ENCODE results near the gene IL18RAP.

The IL18RAP gene

DNA sequence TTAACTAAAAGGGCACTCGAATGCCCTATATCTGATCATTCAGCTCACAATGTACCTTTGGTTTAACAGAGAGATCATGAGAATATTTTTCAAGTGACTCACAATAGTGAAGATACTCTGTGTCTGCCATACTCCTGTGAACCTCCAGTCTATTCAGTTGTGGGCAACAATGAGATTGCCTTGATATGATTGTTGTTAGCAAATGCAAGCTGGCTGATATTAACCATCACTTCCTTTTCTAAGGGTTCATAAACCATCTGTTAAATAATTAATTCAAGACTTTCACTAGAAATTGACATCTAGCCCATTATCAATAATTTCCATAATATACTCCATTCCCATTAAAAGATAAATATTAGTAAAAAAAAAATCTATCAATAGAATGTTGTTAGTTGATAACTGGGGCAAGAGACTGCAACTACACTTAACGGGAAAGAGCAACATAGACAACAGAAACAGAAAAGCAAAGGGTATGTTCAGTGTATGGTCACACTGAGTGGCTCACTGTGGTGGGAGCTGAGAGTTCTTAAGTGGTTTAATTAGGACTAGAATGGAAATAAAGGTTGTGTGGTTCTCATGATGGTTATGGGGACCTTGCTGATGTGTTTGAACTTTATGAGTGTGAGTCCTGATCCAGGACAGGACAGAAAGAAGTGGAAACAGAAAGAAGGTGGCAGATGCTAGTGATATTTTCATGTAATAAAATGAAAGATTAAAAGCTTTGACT is 11.9 kb downstream of the IL18RAP start:
- H3K4me3 Mint-ChIP-seq = no peak overlapping the region
- peaks cover 30% of the 10 kb centered on the region for H3K36me3 Mint-ChIP-seq (ENCODE audit: low read depth)
- H3K27ac Mint-ChIP-seq = peak overlapping the region; percentile 39
- no peaks in the 10 kb centered on the region for H3K27me3 Mint-ChIP-seq
- H3K9me3 Mint-ChIP-seq = no peaks in the 10 kb centered on the region
- peaks cover 48% of the 10 kb centered on the region for H3K4me1 Mint-ChIP-seq (ENCODE audit: low read depth)
- no peak for DNase-seq

DNA sequence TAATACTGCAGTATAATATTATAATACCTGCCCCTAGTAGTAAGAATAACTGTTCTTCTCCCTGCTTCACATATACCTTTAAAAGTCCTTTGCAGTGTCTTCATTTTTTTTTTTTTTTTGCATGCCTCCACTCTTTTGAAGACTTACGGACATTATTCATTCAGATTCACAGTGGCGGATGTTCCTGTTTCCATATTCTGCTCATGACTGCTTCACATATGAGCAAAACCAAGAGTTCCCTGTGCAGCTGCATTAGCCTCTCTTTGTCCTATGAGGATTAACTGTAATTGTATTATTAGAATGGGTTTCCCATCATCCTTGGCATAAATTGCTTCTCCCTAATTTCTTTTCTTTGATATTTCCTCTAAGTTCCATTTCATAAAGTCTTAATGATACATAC is 12.8 kb downstream of the IL18RAP start:
- peaks cover 26% of the 10 kb centered on the region for H3K36me3 Mint-ChIP-seq (ENCODE audit: low read depth)
- H3K4me1 Mint-ChIP-seq (ENCODE audit: low read depth) = peaks cover 39% of the 10 kb centered on the region
- no peaks in the 10 kb centered on the region for H3K9me3 Mint-ChIP-seq
- DNase-seq = no peak
- H3K27me3 Mint-ChIP-seq = no peaks in the 10 kb centered on the region
- H3K4me3 Mint-ChIP-seq = no peak overlapping the region
- H3K27ac Mint-ChIP-seq = peak overlapping the region; percentile 84

DNA sequence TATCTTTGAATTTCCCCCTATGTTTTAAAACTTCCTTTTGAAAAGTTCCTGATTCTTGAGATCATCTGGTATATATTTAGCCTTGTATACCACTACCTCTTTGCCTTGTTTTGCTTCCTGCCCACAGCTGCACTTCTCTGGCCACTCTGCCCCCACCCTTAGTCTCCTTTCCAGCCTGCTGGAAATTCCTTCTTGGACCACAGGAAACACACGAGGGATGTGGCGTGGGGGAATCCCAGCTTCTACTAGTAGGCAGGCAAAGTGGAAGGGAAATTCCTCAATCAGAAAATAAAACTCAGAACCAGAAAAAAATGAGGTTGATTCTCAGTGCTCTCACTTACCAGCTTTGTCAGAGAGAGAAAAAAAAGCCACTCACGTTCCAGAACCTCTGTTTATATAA is 13.4 kb downstream of the IL18RAP start:
- Mint-ChIP-seq H3K4me3 (peak overlapping the region; percentile 23), H3K9me3 (no peaks in the 10 kb centered on the region), H3K27me3 (no peaks in the 10 kb centered on the region), H3K36me3 (ENCODE audit: low read depth) (peaks cover 23% of the 10 kb centered on the region), H3K27ac (peak overlapping the region; percentile 84), H3K4me1 (ENCODE audit: low read depth) (peaks cover 35% of the 10 kb centered on the region)
- DNase-seq = no peak

DNA sequence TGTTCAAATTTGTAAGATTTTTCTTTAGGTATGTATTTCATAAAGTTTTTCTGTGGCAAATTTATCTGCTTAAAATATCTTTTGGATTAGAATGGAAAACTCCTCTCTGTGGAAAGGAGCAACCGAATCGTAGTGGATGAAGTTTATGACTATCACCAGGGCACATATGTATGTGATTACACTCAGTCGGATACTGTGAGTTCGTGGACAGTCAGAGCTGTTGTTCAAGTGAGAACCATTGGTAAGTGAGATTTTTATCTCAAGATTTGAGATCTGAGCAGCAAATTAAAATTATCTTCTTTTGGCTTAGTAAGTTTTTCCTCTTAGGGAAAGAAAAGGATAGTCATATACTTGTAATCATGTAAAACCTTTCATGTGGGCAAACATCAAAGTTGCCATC is 14.2 kb downstream of the IL18RAP start:
- DNase-seq = no peak
- H3K36me3 Mint-ChIP-seq (ENCODE audit: low read depth) = peaks cover 21% of the 10 kb centered on the region
- H3K4me3 Mint-ChIP-seq = peak overlapping the region; percentile 48
- no peaks in the 10 kb centered on the region for H3K27me3 Mint-ChIP-seq
- H3K4me1 Mint-ChIP-seq (ENCODE audit: low read depth) = peaks cover 31% of the 10 kb centered on the region
- H3K9me3 Mint-ChIP-seq = no peaks in the 10 kb centered on the region
- H3K27ac Mint-ChIP-seq = no peak overlapping the region

DNA sequence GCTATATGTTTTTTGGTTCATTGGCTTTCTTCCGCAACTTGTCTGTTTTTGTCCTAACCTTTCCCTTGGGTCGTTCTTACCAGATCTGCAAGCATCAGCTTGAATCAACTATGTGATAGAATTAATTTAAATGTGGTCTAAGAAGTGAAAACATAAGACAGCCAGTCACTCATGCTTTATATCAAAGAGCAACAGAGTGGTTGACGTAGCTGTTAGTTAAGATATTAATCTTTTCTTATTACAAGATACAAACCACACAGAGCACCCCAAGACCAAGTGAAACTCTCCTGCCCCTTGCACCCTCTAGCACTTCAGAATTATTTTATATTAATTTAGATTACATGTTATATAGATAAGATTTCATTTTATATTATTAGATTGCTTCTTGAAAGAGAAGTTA is 15.2 kb downstream of the IL18RAP start:
- Mint-ChIP-seq H3K4me3 (no peak overlapping the region), H3K4me1 (ENCODE audit: low read depth) (peaks cover 33% of the 10 kb centered on the region), H3K36me3 (ENCODE audit: low read depth) (peaks cover 15% of the 10 kb centered on the region), H3K9me3 (no peaks in the 10 kb centered on the region), H3K27me3 (no peaks in the 10 kb centered on the region), H3K27ac (no peak overlapping the region)
- no peak for DNase-seq

DNA sequence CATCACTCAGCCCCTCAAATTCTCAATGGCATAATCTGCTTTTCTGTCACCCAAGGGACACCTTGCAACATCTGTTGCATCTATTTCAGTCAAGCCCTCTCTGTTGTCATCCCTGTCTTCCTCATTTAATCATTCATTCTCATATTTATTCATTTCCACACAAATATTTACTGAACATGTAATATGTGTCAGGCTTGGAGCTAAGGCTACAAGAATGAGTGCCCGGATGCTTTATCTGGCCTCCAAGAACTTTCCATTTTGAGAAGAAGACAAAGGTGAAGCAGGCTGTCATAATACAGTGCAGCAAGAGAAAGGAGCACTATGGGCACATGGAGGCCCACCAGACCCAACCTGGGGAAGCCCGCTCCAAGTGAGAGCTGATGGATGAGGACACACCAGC is 15.6 kb downstream of the IL18RAP start:
- DNase-seq = no peak
- Mint-ChIP-seq H3K27ac (no peak overlapping the region), H3K27me3 (no peaks in the 10 kb centered on the region), H3K4me1 (ENCODE audit: low read depth) (peaks cover 37% of the 10 kb centered on the region), H3K9me3 (no peaks in the 10 kb centered on the region), H3K4me3 (no peak overlapping the region), H3K36me3 (ENCODE audit: low read depth) (peaks cover 14% of the 10 kb centered on the region)

DNA sequence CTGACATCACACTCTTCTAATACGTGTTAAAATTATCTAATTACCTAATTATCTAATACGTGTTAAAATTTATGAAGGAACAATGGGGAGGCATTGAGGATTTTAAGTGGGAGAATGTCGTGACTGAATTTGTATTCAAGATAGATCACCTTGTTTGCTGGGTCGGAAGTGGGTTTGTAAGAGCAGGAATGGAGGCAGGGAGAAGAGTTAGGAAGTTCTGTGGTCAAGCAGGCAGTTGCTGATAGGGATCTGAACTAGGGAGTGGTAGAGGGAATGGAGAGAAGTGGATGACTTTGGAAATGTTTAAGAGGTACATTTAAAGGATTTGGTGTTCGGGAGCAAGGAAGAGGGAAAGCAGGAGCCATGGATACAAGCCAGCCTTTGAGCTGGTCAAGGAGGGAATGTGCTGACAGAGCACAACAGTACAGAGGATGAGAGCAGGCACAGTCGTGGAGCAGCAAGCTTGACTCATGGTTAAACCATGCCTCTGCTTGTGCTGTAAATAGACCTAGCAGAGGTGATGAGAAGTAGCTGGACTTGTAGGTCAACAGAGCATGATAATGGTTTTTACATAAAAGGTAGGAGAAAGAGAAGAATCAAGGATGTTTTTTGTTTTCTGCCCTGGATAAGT is 16.2 kb downstream of the IL18RAP start:
- Mint-ChIP-seq H3K4me3 (no peak overlapping the region), H3K9me3 (no peaks in the 10 kb centered on the region), H3K27ac (no peak overlapping the region), H3K27me3 (no peaks in the 10 kb centered on the region), H3K36me3 (ENCODE audit: low read depth) (peaks cover 9% of the 10 kb centered on the region), H3K4me1 (ENCODE audit: low read depth) (peaks cover 33% of the 10 kb centered on the region)
- DNase-seq = no peak

DNA sequence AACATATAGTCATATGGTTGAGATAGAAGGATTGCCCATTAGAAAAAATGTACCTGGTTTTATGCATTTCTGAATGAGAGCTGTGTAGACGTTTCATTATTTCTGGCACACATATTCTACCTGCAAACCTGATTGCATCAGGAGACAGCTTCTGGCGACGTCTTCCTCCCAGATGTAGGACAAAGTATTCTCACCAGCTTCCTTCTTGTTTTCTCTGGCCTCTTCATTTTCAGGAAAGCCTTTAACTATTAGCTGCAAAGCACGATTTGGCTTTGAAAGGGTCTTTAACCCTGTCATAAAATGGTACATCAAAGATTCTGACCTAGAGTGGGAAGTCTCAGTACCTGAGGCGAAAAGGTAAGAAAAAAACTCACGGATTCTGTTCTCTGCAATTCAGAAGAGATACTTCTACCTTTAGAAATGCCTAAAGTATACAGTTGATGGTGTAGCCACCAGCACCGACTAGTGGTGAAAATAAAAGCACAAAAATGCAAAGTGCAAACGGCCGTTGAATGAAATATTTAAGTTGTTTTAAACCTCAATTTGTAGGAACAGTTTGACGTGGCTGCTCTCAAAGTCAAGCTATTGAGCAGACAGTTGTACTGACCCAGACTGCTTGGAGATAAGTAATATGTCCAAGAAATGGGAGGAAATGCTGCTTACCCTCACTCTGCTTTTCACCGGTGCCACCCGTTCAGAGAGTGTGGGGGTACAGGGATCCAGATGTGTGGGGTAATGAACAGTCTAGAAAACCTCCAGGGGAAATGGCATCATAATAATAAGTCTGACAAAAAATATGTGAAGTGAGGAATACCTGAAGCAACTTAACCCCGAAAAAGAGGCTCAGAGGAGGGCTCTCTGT is 20.2 kb downstream of the IL18RAP start:
- no peak for DNase-seq
- H3K27ac Mint-ChIP-seq = peak overlapping the region; percentile 73
- peaks cover 13% of the 10 kb centered on the region for H3K4me1 Mint-ChIP-seq (ENCODE audit: low read depth)
- no peaks in the 10 kb centered on the region for H3K9me3 Mint-ChIP-seq
- no peaks in the 10 kb centered on the region for H3K27me3 Mint-ChIP-seq
- no peak overlapping the region for H3K4me3 Mint-ChIP-seq
- H3K36me3 Mint-ChIP-seq (ENCODE audit: low read depth) = peaks cover 20% of the 10 kb centered on the region

DNA sequence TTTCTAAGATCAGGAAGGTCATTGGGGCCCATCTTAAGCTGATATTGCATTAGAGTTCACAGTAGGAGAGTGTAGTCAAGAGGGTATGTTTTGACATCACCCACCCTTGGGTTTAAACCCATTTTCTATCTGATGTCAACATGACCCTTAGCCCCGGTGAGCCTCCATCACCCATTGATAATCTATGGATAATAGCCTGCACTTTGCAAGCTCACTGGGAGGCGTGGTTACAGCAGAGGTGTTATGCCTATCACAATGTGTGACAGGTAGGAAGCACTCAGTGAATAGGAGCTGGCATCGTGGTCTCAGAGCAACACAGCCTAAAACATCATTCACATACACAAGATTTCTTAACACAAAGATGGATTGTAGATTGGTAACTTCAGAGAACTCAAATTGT is 21.3 kb downstream of the IL18RAP start:
- H3K4me3 Mint-ChIP-seq = no peak overlapping the region
- peaks cover 14% of the 10 kb centered on the region for H3K4me1 Mint-ChIP-seq (ENCODE audit: low read depth)
- no peak overlapping the region for H3K27ac Mint-ChIP-seq
- peaks cover 23% of the 10 kb centered on the region for H3K36me3 Mint-ChIP-seq (ENCODE audit: low read depth)
- H3K27me3 Mint-ChIP-seq = no peaks in the 10 kb centered on the region
- H3K9me3 Mint-ChIP-seq = no peaks in the 10 kb centered on the region
- no peak for DNase-seq

DNA sequence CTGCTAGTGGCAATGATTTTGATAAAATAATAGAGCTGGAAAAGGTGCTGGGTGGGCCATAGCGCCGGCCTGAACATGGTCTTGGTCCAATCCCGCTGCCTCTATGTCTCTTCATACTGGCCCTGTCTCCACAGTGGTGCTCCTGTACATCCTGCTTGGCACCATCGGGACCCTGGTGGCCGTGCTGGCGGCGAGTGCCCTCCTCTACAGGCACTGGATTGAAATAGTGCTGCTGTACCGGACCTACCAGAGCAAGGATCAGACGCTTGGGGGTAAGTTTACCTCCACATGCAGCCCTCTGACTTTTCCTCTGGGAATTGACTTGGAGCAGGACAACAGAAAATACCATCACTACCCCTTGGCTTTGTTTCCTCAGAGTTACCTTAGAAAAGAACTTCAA is 24.0 kb downstream of the IL18RAP start:
- H3K4me3 Mint-ChIP-seq = no peak overlapping the region
- H3K4me1 Mint-ChIP-seq (ENCODE audit: low read depth) = peaks cover 14% of the 10 kb centered on the region
- H3K27me3 Mint-ChIP-seq = no peaks in the 10 kb centered on the region
- DNase-seq = no peak
- H3K36me3 Mint-ChIP-seq (ENCODE audit: low read depth) = peaks cover 41% of the 10 kb centered on the region
- no peaks in the 10 kb centered on the region for H3K9me3 Mint-ChIP-seq
- H3K27ac Mint-ChIP-seq = no peak overlapping the region

DNA sequence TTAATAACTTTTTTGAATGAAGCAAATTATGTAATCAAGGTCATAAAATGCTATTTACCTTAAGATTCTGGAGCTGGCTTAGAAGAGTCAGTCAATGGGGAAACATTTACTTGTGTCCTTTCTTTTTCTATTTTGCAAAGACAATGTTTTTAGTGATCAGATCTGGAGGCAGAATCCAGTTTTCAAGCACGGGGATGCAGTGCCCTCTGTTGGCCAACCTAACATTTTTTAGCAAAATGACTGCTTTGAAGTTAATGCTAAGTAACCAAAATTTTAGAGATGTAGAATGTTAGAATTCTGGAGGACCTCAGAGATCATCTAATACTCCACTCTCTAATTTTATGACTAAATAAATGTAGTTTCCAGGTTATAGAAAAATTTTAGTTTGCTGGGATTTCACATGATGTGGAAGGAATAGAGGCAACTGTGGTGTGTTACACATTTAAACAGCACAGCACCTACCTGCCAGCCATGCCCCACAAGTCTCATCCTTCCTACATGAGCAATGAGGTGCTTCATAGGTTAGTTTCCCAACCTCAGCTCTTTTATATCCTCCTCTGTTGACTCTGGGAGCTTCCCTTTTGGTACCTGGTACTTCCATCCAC is 26.5 kb downstream of the IL18RAP start:
- Mint-ChIP-seq H3K27ac (no peak overlapping the region), H3K9me3 (no peaks in the 10 kb centered on the region)

DNA sequence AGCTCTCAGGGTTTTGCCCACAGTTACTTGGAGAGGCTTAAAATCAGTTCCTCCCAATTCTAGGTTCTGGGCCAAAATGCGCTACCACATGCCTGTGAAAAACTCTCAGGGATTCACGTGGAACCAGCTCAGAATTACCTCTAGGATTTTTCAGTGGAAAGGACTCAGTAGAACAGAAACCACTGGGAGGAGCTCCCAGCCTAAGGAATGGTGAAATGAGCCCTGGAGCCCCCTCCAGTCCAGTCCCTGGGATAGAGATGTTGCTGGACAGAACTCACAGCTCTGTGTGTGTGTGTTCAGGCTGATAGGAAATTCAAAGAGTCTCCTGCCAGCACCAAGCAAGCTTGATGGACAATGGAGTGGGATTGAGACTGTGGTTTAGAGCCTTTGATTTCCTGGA is 29.0 kb downstream of the IL18RAP start:
- Mint-ChIP-seq H3K4me3 (no peak overlapping the region), H3K27me3 (no peaks in the 10 kb centered on the region), H3K9me3 (peaks cover 7% of the 10 kb centered on the region), H3K4me1 (ENCODE audit: low read depth) (peaks cover 15% of the 10 kb centered on the region), H3K27ac (no peak overlapping the region), H3K36me3 (ENCODE audit: low read depth) (peaks cover 37% of the 10 kb centered on the region)
- no peak for DNase-seq

More for the DNA sequence above, 26.5 kb downstream of the IL18RAP start:
- no peaks in the 10 kb centered on the region for H3K27me3 Mint-ChIP-seq
- peaks cover 49% of the 10 kb centered on the region for H3K36me3 Mint-ChIP-seq (ENCODE audit: low read depth)
- no peak overlapping the region for H3K4me3 Mint-ChIP-seq
- DNase-seq = peak; percentile 76
- peaks cover 11% of the 10 kb centered on the region for H3K4me1 Mint-ChIP-seq (ENCODE audit: low read depth)

DNA sequence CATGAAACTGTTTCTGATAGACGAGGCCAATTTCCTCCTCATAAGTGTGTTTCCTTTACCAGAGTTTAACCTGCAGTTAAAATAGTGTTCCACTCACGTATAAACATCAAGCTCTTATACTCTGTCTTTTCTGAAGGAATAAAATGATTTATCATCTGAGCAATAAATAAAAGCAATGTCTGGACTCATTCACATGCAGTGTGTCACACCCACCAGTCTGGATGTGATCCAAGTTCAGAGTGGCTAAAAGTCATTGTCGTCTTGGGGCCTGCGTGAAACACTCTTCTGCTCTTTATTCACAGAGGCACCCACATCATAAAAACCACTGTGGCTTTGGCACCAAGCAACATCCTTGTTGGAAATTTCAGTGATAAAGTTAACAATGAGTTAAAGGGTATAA is 30.5 kb downstream of the IL18RAP start:
- H3K36me3 Mint-ChIP-seq (ENCODE audit: low read depth) = peaks cover 26% of the 10 kb centered on the region
- H3K9me3 Mint-ChIP-seq = peaks cover 7% of the 10 kb centered on the region
- no peak overlapping the region for H3K4me3 Mint-ChIP-seq

DNA sequence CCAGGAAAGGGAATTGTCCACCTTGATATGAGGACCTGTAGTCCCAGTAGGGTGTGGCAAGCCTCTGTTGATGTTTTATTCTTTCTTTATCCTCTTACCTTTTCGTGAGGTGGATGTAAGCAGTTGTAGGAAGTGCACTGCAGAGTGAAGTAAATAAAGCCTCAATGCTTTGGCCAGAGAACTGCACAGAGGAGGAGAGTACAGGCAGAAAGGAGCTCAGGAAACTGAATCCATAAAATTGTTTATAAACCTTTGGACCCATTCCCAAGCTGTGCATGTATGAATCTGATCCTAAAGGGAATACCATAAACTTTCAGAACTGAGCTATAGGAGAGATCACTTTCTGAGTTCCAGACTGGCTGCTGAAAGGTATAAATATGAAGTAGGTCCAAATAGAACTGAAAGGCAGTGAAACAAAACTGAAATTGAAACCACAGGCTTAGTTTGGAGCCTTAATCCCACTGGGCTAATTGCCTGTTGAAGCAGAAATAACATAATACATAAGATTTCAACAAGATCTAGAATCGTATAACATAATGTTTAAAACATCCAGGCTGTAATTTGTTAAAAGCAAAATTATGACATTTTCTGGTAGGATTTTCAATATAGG is 32.2 kb downstream of the IL18RAP start:
- Mint-ChIP-seq H3K27me3 (no peaks in the 10 kb centered on the region), H3K4me3 (no peak overlapping the region), H3K36me3 (ENCODE audit: low read depth) (peaks cover 20% of the 10 kb centered on the region), H3K27ac (no peak overlapping the region), H3K9me3 (peaks cover 7% of the 10 kb centered on the region), H3K4me1 (ENCODE audit: low read depth) (peaks cover 13% of the 10 kb centered on the region)
- no peak for DNase-seq

More for the DNA sequence above, 30.5 kb downstream of the IL18RAP start:
- Mint-ChIP-seq H3K27ac (no peak overlapping the region), H3K4me1 (ENCODE audit: low read depth) (peaks cover 15% of the 10 kb centered on the region), H3K27me3 (no peaks in the 10 kb centered on the region)
- no peak for DNase-seq
